Measurements from ENCODE around the gene TXLNG. TPM values are rescaled to one million over a fixed set of nuclear protein-coding genes. Genes with fewer than 3 reads are reported as not detected.

Gene TXLNG
- total and polyA plus RNA-seq, 2 donors (not counting 1 experiment from before 2014, with no cell fraction given): 9.0 to 18.0 TPM

GRCh38 chrX:16869393-16870094 lies 83.3 kb downstream of the TXLNG start:
- Histone ChIP-seq H4K20me1 (ENCODE audit: control insufficient read depth, extremely low read depth, insufficient read depth, low read length) (peaks cover 2% of the 10 kb centered on the region), H3K9me3 (ENCODE audit: control insufficient read depth, insufficient read depth, low read depth, low read length) (no peaks in the 10 kb centered on the region), H3K79me2 (ENCODE audit: control insufficient read depth, insufficient read depth, low read length) (peaks cover 43% of the 10 kb centered on the region), H3K9ac (ENCODE audit: insufficient read depth, low read length) (peak overlapping the region; percentile 94), H2AFZ (ENCODE audit: low read length) (no peak overlapping the region), H3K4me2 (ENCODE audit: extremely low read depth, insufficient read depth, low read length) (peak overlapping the region; percentile 78), H3K4me3 (replicated peaks in 1 of 4; ENCODE audit: control extremely low read depth in 1 of 4, insufficient read depth in 1 of 4, low read depth in 3 of 4, low read length in 4 of 4) (peak overlapping the region; percentile 70 to 82 (median 80)), H3K4me1 (ENCODE audit: control insufficient read depth, extremely low read depth, insufficient read depth, low read length) (peaks cover 7% of the 10 kb centered on the region), H3K27me3 (ENCODE audit: control insufficient read depth, insufficient read depth, low read length) (no peaks in the 10 kb centered on the region), H3K36me3 (ENCODE audit: control insufficient read depth, insufficient read depth, low read length) (no peaks in the 10 kb centered on the region), H3K27ac (ENCODE audit: insufficient read depth, low read length) (peak overlapping the region; percentile 94)
- no peak for DNase-seq (ENCODE audit: low read depth in 2 of 2)
- no peak for TF ChIP-seq EZH2 (IDR thresholded peaks at IDR 0.05; ENCODE audit: low read length, missing control alignments)
- TF ChIP-seq, protein P1, sequence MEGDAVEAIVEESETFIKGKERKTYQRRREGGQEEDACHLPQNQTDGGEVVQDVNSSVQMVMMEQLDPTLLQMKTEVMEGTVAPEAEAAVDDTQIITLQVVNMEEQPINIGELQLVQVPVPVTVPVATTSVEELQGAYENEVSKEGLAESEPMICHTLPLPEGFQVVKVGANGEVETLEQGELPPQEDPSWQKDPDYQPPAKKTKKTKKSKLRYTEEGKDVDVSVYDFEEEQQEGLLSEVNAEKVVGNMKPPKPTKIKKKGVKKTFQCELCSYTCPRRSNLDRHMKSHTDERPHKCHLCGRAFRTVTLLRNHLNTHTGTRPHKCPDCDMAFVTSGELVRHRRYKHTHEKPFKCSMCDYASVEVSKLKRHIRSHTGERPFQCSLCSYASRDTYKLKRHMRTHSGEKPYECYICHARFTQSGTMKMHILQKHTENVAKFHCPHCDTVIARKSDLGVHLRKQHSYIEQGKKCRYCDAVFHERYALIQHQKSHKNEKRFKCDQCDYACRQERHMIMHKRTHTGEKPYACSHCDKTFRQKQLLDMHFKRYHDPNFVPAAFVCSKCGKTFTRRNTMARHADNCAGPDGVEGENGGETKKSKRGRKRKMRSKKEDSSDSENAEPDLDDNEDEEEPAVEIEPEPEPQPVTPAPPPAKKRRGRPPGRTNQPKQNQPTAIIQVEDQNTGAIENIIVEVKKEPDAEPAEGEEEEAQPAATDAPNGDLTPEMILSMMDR (conservative IDR thresholded peaks at IDR 0.05 in 1 of 2, IDR thresholded peaks at IDR 0.05 in 1 of 2; ENCODE audit: low read depth in 1 of 2, low read length in 2 of 2): no peak

DNA sequence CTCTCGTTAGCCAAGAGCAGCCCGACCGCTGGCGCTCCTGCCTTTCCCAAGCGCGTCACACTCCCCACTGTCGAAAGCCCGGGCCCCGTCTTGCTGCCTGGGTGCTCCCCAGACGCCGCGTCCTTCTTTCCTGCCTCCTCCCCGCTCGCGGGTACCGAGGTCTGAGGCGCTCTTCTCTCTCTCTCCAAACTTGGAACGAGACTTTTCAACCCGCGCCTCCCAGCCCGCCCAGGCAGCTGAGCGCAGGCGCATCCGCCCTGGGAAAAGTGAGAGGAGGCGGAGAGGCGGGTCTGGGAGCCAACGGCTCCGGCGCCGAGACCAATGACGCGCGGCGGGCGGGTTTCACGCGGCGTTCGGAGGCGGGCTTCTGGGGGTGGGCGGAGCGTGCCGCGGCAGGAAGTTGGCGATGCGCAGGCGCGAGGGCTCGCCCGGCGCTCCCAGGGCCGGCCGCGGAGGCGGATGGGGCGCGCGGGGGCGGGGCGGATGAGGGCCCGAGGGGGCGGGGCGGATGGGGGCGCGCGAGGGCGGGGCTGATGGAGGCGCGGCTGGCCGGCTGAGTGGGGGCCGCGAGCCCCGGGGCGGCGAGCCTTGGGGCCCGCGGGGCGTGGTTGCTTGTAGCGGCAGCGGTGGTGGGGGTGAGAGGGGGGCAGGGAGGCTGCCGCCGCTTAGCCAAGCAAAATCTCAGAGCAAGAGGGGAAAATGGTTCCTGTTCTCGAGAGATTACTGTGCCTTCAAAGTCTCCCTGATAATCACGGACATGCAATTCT lies 84.0 kb downstream of the TXLNG start, which contains the start of gene RBBP7:
Gene RBBP7, minus strand, starts transcription at position 268 of the 767 bp plus-strand sequence. CDS start 309 bp downstream, outside the sequence.
- H3K4me1 ChIP-seq (ENCODE audit: control insufficient read depth, extremely low read depth, insufficient read depth, low read length): peaks cover 7% of the 10 kb centered on the region
- no peaks in the 10 kb centered on the region for H3K36me3 ChIP-seq (ENCODE audit: control insufficient read depth, insufficient read depth, low read length)
- TF ChIP-seq, protein P1 (conservative IDR thresholded peaks at IDR 0.05 in 1 of 2, IDR thresholded peaks at IDR 0.05 in 1 of 2; ENCODE audit: low read depth in 1 of 2, low read length in 2 of 2): no peak
- no peak for TF ChIP-seq EZH2 (IDR thresholded peaks at IDR 0.05; ENCODE audit: low read length, missing control alignments)
- peak within 1 kb of the TSS; percentile 94 for H3K9ac ChIP-seq (ENCODE audit: insufficient read depth, low read length)
- H3K9me3 ChIP-seq (ENCODE audit: control insufficient read depth, insufficient read depth, low read depth, low read length): no peaks in the 10 kb centered on the region
- H2AFZ ChIP-seq (ENCODE audit: low read length): peak within 1 kb of the TSS; percentile 71
- peaks cover 38% of the 10 kb centered on the region for H3K79me2 ChIP-seq (ENCODE audit: control insufficient read depth, insufficient read depth, low read length)
- peak within 1 kb of the TSS; percentile 90 for H3K4me2 ChIP-seq (ENCODE audit: extremely low read depth, insufficient read depth, low read length)
- peaks cover 2% of the 10 kb centered on the region for H4K20me1 ChIP-seq (ENCODE audit: control insufficient read depth, extremely low read depth, insufficient read depth, low read length)
- peak within 1 kb of the TSS; percentile 70 to 82 (median 80) for H3K4me3 ChIP-seq (replicated peaks in 1 of 4; ENCODE audit: control extremely low read depth in 1 of 4, insufficient read depth in 1 of 4, low read depth in 3 of 4, low read length in 4 of 4)
- DNase-seq (ENCODE audit: low read depth in 2 of 2): peak; percentile 88 to 89
- no peaks in the 10 kb centered on the region for H3K27me3 ChIP-seq (ENCODE audit: control insufficient read depth, insufficient read depth, low read length)
- H3K27ac ChIP-seq (ENCODE audit: insufficient read depth, low read length): peak within 1 kb of the TSS; percentile 94

Data from fibroblast of lung (primary cell).